Hematopoietic multipotent progenitor cell (in vitro differentiated cells): ENCODE measurements around the gene ARFGAP3. TPM values are rescaled to one million over a fixed set of nuclear protein-coding genes. Genes with fewer than 3 reads are reported as not detected.
"Not testable (repeated sequence)": the region's sequence is repeated elsewhere in the genome, so short reads cannot be mapped to it uniquely, and the experiment has no call there.

Experiments
- DNase-seq, 3 donors: peaks; one replicate each; pipeline ENCODE4 v3.0.0-alpha.2; 2011 to 2015; ENCODE audit warnings: low read depth in 2 of 3, low spot score in 2 of 3
- total RNA-seq: library from RNA; depleted of rRNA; stranded (reverse); fragments of >200 nt; gene quantifications from one replicate; pipeline ENCODE4 v1.2.3, GENCODE V29; 2012

Gene ARFGAP3
- total RNA-seq, 1 donor, result 50.1 TPM

DNA sequence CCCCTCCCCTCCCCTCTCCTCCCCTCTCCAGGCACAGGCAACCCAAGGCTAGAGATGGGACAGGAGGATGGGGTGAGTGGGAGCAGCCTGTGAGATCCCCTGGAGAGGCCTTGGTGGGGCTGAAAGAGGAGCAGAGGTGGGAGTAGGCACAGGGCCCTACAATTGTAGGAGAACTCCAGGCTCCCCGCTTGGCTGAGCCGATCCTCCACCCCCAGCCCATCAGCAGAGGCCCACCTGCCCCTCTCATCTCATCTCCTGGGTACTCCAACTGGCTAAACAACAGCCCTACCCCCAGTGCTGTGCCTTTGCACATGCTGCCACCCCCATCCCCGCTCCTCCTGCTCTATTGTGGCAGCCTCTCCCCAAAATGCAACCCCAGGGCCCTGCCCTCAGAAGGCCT is 84.4 kb downstream of the ARFGAP3 start:
- DNase-seq, result no peak

DNA sequence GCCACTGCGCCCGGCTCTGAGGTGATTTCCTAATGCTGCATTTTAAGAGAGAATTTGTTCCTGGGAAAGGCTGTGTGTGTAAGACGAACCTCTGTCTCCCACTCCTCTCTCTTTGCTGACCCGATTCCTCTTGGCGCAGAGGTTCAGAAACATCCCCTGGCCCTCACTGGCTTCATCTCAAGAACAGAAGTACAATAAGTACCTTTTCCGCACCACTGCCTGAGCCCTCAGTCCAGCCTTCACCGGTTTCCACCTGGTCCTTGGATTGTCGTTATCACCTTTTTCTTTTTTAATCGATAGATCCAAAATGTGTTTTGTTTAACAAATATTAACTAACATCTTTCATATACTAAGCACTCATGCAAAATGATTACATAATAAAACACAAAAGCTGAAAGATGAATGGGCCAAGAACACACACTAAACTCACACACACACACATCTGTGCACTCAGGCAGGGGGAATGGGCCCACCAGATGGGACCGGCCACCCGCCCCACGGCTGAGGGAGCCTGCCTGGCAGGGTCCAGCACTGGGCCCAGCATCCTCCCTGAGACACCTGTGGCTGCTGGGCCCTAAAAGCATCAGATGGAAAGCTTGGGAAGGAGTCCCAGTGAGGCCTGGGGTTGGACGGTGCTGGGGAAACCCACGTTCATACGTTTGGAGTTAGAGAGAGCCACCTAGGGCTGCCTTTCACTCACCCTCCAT is 86.0 kb downstream of the ARFGAP3 start:
- DNase-seq, result no peak

DNA sequence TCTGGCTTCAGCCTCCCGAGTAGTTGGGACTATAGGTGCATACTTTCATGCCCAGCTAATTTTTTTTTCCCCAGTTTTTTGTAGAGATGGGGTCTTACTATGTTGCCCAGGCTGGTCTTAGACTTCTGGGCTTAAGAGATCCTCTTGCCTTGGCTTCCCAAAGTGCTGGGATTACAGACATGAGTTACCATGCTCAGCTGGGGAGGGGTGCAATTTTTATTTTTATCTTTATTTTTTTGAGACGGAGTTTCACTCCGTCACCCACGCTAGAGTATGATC is 86.7 kb downstream of the ARFGAP3 start:
- DNase-seq, result no peak

DNA sequence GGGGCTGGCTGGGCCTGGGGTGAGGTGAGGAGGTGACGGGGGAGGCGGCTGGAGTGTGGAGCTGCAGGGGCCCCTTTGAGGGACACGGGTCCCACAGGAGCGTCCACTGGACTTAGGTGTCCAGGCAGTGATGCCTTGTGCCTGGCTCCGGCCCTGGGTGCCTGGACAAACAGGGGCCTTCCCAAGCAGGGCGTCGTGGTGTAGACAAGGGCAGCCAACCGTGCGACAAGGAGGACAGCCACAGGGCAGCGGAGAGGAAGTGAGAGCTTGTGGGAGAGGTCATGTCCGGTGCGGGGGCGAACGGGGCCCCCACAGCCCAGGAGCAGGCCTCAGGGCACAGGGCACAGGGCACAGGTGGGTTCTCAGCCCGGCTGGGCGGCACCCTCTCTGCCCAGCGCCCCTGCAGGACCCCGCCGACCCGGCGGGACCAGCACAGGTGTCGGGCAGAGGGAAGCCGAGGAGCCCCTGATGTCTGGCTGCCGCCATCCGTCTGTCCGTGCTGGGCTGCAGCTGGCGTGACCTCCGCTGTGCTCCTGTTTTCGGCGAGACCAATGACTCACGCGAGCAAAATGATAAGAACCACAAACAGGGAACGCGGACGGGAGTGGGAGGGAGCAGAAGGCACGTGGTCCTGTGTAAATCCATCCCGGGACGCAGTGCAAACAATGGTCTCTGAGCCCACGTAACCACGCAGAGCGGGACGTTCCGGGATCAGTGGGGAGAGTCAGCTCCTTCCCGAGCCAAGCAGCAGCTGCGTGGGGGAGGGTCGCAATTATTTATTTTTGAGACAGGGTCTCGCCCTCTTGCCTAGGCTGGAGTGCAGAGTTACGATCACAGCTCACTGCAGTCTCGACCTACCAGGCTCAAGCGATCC is 87.3 kb downstream of the ARFGAP3 start:
- no peak for DNase-seq

DNA sequence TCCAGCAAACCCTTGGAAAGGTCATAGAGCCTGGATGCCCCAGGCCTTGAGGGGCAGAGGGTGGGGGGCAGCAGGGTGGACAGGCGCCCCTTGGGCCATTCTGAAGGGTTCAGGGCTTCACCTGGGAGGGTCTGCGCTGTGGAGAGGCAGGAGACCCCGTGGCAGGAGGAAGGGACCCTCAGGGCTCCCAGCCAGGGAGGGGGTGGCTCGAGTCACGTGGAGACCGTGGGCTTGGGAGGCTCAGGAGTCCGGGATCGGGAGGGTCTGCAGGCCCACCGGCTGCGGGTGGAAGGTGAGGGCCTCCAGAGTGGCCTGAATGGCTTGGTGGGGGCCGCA is 87.9 kb downstream of the ARFGAP3 start:
- DNase-seq, result no peak

DNA sequence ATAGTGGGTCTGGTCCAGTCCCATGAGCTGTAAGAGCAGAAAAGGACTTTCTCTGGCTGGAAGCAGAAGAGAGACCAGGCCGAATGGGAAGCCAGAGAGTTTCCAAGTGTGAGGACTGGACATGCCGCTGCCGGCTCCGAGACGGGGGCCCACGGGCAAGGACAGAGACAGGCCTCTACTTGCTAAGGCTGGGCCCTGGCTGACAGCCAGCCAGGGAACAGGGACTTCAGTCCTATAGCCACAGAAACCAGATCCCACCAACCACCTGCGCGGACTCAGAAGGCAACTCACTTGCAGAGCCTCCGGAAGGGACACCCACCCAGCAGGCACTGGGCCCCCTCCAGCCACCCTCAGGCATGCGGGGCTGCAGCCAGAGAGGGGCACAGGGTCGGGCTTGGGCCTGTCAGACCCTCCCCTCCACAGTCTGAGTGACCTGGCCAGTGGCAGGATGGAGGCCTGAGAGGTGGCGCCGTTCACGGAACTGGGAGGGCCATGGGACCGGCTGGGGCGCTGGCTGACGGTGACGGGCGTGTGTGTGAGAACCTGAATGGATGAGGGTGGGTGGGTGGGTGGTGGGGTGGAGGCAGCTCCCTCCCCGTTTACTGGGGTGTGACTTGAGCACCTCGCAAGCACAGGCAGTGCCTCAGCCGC is 88.6 kb downstream of the ARFGAP3 start:
- no peak for DNase-seq

DNA sequence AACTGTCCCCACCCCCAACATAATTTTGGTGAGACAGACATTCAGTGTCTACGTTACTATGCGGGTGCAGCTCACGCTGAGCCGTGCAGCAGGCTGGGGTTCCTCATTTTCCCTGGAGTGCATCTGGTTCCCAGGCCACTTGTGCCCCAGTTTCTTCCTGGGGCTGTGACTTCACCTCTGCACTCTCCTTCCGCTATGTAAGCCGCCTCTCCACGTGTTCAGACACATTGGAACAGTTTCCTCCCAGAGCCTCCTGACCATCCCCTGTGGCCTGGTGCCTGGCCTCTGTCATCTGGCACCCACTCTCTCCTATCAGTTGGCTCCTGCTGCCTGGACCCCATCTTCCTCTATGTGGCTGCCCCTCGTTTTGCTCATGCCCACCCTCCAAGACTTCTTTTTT is 90.2 kb downstream of the ARFGAP3 start:
- DNase-seq, result peak in 1 of 3 donors; percentile 55

DNA sequence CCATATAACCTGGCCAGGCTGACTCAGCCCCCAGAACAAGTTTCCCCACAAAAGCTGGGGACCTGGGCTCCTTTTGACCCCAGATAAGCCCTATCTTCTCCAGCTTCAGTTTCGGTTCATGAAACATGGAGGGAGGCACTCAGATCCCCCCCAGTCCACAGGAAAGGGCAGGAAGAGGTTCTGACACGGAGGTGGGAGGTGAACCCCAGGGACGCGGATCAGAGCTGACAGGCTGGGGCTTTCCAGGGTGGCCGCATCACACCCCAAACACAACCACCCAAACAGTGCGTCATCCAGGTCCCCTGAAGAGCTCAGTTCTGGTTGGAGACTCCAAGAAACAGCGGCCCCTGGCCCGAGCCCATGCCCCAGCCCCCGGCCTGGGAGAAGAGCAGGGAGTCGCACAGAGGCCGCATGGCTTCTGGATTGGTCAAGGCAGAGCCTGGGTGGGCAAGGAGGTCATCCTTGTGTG is 92.1 kb downstream of the ARFGAP3 start:
- DNase-seq, result no peak

DNA sequence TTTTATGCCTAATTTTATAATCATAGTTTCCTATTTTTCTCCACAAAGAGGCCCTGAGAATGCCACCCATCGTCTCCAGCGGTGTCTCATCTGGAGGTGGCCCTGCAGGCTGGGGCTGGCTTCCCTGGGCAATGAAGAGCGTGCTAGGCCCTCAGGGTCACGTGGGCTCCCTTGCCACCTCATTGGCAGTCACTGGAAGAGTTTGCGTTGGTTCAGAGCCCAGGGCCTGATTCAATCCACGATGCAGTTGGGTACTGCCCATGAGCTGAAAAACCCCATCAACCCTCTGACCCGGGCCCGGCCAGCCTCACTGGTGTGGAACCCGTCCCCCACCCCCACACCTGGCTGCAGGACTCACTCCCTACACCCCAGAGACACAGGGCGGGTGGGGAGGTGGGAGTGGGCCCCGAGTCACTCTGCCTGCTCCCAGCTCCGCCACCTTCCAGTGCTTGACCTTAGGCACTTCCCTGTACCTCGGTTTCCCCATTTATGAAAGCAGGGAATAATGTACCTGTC is 93.0 kb downstream of the ARFGAP3 start:
- DNase-seq, result no peak

DNA sequence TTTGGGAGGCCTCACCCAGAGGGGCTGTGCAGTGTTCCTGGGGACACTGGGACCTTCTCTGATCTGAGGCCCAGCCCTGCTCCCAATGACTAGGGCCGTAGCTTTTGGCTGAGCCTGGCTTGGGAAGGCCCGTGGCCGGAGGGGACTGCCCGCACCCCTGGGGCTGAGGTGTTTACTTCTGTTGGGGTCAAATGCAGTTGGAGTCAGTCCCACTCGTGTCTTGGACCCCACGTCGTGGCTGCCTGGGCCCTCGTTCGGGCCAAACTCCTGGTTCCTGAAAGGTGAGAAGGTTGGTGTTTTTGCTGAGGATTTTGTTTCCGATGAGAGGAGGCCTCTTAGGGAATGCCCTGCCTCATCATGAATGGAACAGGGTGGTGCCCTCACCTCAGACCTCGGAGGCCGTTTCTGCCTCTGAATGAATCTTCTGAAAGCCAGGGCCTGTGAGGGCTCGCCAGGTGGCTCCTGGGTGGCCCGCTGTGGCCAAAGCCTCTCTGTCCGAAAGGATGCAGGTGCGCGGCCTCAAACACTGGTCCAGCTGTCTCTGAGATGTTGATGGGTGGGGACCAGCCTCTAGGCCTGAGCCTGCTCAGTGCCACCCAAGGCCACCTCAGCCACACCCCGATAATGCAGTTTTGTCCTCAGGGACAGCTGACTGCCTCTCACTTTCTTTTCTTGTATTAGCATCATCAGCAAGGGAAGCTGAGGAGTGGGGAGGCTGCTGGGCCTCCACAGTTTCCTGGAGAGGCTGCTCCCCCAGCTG is 96.1 kb downstream of the ARFGAP3 start:
- no peak for DNase-seq

DNA sequence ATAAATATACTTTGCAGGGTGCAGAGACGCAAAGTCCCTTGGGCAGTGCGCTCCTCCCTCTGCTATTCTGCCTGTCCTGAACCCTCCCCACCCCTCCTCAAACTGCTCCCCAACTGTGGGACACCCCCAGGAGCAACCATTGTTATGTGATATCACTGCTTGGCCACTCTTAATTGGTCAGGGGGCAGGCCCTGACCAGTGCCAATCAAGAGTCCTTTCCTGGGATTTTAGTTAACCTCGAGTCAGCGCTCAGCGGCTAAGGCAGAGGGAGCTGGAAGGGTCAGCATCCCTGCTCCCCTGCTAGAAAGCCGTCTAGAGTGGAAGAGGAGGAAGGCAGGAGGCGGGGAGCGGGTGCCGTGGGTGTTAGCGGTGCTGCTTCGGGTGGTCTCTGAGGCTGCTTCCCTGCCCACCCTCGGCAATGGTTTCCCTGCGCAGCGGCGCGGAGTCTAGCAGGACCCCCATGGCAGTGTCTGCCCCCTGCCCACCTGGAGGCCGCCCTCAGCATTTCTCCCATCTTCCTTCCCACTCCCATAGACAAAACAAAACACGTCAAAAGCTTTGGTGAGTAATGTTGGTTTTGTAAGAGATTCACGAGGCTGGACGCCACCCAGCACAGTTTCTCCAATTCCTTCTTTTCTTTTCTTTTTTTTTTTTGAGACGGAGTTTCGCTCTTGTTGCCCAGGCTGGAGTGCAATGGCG is 98.0 kb downstream of the ARFGAP3 start:
- DNase-seq, result no peak

DNA sequence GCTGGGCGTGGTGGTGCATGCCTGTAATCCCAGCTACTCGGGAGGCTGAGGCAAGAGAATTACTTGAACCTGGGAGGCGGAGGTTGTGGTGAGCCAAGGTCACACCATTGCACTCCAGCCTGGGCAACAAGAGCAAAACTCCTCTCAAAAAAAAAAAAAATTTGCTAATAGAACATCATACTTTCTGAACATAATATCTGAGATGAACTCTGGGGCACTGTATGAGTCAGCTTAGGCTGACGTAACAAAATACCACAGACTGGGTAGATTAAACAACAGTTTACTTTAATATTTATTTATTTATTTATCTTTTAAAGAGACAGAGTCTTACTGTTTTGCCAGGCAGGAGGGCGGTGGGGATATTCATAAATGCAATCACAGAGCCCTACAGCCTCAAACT is 101.5 kb downstream of the ARFGAP3 start:
- not testable (repeated sequence) for DNase-seq

DNA sequence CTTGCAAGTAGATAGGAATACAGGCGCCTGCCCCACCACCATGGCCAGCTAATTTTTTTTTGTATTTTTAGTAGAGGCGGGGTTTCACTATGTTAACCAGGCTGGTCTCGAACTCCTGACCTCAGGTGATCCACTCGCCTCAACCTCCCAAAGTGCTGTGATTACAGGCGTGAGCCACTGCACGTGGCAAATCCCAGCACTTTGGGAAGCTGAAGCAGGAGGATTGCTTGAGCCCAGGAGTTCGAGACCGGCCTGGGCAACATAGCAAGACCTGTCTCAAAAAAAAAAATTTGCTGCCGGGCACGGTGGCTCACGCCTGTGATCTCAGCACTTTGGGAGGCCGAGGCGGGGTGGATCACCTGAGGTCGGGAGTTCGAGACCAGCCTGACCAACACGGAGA is 102.0 kb downstream of the ARFGAP3 start:
- not testable (repeated sequence) for DNase-seq

DNA sequence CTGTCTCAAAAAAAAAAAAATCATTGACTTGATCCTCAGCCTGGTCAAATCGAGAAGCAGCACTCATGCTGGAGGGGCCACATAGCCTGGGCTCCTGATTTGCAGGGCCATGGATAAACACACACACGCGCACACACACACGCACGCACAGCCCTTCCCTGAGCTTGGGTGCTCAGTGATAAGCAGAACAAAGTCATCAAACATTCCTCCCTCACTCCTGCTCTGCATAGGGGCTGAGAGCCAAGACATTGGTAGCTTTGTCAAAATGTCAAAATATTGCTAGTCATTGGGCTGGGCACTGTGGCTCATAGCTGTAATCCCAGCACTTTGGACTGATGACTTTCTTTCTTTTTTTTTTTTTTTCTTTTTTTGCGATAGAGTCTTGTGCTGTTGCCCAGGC is 102.4 kb downstream of the ARFGAP3 start:
- peak in 2 of 3 donors; percentile 33 to 47 for DNase-seq

DNA sequence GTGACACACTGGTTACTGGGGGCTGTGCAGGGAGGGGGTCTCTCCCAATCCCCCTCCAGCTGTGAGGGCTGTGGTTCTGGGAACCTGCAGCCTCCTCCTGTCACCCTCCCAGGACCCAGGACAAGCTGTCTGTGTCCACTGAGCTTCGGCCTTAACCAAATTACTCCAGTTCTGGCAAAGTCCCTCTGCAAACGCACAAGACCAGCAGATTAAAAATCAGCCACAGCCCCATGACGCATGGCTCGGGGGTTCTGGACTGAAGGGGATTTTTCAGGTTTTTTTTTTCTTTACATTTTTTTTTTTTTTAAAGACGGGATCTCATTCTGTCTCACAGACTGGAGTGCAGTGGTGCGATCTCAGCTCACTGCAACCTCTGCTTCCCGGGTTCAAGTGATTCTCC is 104.2 kb downstream of the ARFGAP3 start:
- no peak for DNase-seq

DNA sequence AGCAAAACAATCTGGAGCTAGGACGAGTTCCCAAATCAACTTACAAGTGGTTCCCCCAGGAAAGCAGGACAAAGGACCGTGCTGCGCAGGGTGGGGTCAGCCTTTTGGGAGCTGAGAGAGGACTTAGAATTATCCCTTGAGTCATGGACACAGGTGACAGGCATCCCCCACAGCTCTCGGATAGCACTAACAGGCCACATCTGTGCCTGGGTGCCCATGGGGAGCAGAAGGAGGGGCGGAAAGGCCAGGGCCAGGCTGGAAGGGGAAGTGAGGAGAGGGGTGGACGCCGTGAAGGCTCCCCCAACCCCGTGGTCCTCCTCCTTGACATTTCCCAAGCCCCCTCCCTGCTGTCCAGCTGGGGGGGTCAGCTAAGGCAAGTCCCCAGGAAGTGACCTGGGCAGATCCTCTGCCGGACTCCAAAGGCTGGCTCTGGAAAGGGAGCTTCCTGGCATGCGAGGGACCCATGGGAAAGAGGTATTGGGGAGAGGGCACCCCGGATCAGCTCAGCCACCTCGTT is 104.8 kb downstream of the ARFGAP3 start:
- DNase-seq, result peak in 1 of 3 donors; percentile 9

DNA sequence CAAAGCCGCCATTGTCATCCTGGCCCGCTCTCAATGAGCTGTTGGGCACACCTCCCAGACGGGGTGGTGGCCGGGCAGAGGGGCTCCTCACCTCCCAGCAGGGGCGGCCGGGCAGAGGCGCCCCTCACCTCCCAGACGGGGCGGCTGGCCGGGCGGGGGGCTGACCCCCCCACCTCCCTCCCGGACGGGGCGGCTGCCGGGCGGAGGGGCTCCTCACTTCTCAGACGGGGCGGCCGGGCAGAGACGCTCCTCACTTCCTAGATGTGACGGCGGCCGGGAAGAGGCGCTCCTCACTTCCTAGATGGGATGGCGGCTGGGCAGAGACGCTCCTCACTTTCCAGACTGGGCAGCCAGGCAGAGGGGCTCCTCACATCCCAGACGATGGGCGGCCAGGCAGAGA is 106.7 kb downstream of the ARFGAP3 start:
- not testable (repeated sequence) for DNase-seq

DNA sequence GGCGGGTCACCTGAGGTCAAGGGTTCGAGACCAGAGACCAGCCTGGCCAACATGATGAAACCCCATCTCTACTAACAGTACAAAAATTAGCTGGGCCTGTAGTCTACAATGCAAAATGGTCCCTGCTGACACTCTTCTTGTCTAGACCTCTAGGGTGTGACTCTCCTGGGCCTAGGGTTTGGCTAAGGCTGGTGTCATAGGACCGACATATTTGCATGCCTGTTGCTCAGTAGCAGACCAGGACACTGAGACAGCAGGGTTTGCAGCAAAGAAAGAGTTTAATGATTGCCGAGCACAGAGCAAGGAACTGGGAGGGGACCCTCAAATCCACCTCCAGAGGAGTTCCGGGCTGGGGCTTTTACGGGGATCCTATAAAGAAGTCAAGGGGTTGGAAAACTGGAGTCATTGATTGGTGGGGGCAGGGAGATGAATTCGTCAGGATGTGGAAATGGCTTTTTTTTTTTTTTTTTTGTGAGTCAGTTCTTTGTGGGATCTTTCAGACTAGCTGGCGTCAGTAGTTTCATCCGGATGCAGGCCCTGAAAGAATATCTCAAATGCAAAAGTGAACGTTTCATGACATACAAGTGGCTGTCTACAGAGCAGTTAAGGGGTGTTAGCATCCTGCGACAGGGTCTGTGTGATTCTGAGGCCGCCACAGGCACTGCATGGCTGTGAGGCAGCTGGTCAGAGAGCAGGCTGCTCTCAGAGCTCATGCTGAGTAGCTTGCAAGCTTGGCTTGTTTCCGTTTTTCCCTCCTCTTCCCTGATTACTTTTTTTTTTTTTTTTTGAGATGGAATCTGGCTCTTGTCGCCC is 109.2 kb downstream of the ARFGAP3 start:
- no peak for DNase-seq
